Tibial artery (tissue), 4 donors: ENCODE measurements around the gene RAD51B.
A peak's percentile ranks its signal among the peaks of the same experiment; 100 is the strongest.

Source experiments
- DNase-seq, 2 donors: peaks; one replicate each; pipeline ENCODE4 v3.0.0-alpha.2; 2019
- H3K27ac ChIP-seq, 2 donors: fragments of 200-600 bp; sonication (generic) in 1 of 2; 1 replicate in 1 of 2; 2 replicates in 1 of 2; pipeline ENCODE4 v1.5.1; 2018 to 2019; ENCODE audit warnings: mild to moderate bottlenecking in 1 of 2
- H3K27me3 ChIP-seq, 2 donors: fragments of 200-600 bp; sonication (generic) in 1 of 2; one replicate each; pipeline versions ENCODE4 v1.5.1 to v1.6.0; 2016 to 2019
- H3K36me3 ChIP-seq, 3 donors: fragments of 200-600 bp; sonication (generic) in 2 of 3; one replicate each; pipeline ENCODE4 v1.5.1; 2016 to 2019; ENCODE audit warnings: mild to moderate bottlenecking in 2 of 3
- H3K4me1 ChIP-seq, 4 donors: fragments of 200-600 bp; sonication (generic) in 2 of 4; 1 replicate in 3 of 4; 2 replicates in 1 of 4; pipeline ENCODE4 v1.5.1; 2016 to 2019
- H3K4me3 ChIP-seq, 2 donors: fragments of 200-600 bp; sonication (generic) in 1 of 2; 1 replicate in 1 of 2; 2 replicates in 1 of 2; pipeline ENCODE4 v1.5.1; 2018 to 2019; ENCODE audit warnings: mild to moderate bottlenecking in 2 of 2
- H3K9me3 ChIP-seq, 3 donors: fragments of 200-600 bp; sonication (generic) in 1 of 3; one replicate each; pipeline ENCODE4 v1.5.1; 2016 to 2019
- intact Hi-C: fragments of 100-400 bp; cut with DNase I; formaldehyde crosslinking; loops from one replicate; pipeline ENCODE4 v1.15.0; 2023; ENCODE audit warnings: low total_unique reads
- TF ChIP-seq, protein P1 (sequence below), 2 experiments: fragments of 200-600 bp in 1 of 2; fragments of 450-650 bp in 1 of 2; IDR thresholded peaks; one replicate each; pipeline ENCODE4 v1.5.1; 2017 to 2019; ENCODE audit warnings: antibody characterized with exemption in 2 of 2, mild to moderate bottlenecking in 1 of 2, moderate library complexity in 1 of 2

The RAD51B gene

DNA sequence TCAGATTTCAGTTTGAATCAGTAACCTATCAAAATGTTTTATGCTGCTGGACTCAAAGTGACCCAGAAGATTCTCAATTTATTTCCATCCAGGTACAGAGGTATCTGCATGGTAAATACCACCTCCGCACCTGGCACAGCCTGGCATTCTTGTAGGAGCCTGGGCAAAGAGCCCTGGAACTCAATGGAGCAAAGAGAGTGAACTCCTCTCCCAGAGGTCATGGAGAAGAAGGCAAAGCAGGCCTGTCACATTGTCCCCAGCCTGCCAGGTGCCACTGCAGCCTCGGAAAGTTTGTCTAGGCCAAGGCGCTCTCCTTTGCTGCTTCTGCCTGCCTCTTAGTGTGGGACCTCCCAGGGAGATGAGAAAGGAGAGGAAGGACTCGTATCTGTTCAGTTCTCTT lies 653.5 kb downstream of the RAD51B start:
- Histone ChIP-seq H3K4me3 (no peak overlapping the region), H3K27me3 (no peaks in the 10 kb centered on the region), H3K36me3 (no peaks in the 10 kb centered on the region), H3K4me1 (peaks cover 0 to 6% (median 0%) of the 10 kb centered on the region in 4 donors), H3K27ac (no peak overlapping the region), H3K9me3 (no peaks in the 10 kb centered on the region)
- no peak for DNase-seq
- TF ChIP-seq, protein P1, sequence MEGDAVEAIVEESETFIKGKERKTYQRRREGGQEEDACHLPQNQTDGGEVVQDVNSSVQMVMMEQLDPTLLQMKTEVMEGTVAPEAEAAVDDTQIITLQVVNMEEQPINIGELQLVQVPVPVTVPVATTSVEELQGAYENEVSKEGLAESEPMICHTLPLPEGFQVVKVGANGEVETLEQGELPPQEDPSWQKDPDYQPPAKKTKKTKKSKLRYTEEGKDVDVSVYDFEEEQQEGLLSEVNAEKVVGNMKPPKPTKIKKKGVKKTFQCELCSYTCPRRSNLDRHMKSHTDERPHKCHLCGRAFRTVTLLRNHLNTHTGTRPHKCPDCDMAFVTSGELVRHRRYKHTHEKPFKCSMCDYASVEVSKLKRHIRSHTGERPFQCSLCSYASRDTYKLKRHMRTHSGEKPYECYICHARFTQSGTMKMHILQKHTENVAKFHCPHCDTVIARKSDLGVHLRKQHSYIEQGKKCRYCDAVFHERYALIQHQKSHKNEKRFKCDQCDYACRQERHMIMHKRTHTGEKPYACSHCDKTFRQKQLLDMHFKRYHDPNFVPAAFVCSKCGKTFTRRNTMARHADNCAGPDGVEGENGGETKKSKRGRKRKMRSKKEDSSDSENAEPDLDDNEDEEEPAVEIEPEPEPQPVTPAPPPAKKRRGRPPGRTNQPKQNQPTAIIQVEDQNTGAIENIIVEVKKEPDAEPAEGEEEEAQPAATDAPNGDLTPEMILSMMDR (IDR thresholded peaks at IDR 0.05) = no peak
- intact Hi-C loops = no loop called here

DNA sequence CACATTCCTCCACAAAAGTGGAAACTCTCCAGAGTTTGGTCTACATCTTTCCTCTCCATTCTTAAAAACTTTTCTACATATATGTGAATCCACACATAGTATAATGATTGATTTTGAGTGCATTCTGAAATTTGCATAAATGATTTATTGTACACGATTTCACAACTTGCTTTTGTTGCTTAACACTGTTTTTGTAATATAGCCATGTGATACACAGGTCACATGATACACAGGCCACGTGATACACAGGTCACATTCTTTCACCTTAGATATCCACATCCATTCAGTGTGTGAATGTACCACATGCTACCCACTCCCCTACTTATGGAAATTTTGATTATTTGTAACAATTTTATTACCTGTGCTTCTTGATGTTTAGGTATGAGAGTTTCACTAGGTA lies 654.2 kb downstream of the RAD51B start:
- no peaks in the 10 kb centered on the region for H3K27me3 ChIP-seq
- no peak overlapping the region for H3K27ac ChIP-seq
- no peak overlapping the region for H3K4me3 ChIP-seq
- DNase-seq = no peak
- TF ChIP-seq, protein P1 (IDR thresholded peaks at IDR 0.05) = no peak
- H3K36me3 ChIP-seq = no peaks in the 10 kb centered on the region
- no peaks in the 10 kb centered on the region for H3K9me3 ChIP-seq
- intact Hi-C loops = no loop called here
- H3K4me1 ChIP-seq = peaks cover 0 to 6% (median 0%) of the 10 kb centered on the region in 4 donors

DNA sequence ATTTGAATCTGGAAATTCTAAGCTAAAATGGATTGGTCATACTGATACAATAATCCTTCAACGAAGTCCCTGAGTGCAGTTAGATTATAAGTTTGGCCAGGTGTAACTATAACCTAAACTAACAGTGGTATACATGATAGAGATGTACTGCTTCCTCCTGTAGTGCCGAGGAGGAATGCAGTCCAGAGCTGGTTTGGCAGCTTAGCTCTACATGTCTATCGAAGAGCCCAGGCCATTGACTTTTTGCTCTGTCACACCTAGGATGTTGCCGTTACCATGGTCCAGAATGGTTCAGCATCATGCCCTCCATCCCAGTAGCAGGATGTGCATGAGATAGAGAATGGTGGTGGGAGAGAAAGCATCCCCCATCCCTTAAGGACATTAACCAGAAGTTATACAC lies 655.2 kb downstream of the RAD51B start:
- Histone ChIP-seq H3K27me3 (no peaks in the 10 kb centered on the region), H3K36me3 (no peaks in the 10 kb centered on the region), H3K4me3 (no peak overlapping the region), H3K4me1 (peaks cover 0 to 6% (median 0%) of the 10 kb centered on the region in 4 donors), H3K27ac (no peak overlapping the region), H3K9me3 (no peaks in the 10 kb centered on the region)
- no peak for DNase-seq
- TF ChIP-seq, protein P1 (IDR thresholded peaks at IDR 0.05) = no peak
- intact Hi-C loops = no loop called here

- TF ChIP-seq, protein P1 (IDR thresholded peaks at IDR 0.05) = no peak
- H3K27me3 ChIP-seq = no peaks in the 10 kb centered on the region
- H3K4me1 ChIP-seq = peaks cover 0 to 6% (median 0%) of the 10 kb centered on the region in 4 donors
- DNase-seq = no peak
- intact Hi-C loops = no loop called here
- no peak overlapping the region for H3K27ac ChIP-seq
- no peaks in the 10 kb centered on the region for H3K9me3 ChIP-seq
- no peak overlapping the region for H3K4me3 ChIP-seq
- no peaks in the 10 kb centered on the region for H3K36me3 ChIP-seq
These were observed 656.2 kb downstream of the RAD51B start for GRCh38 chr14:68475802-68476201.

GRCh38 chr14:68476212-68477109 lies 656.9 kb downstream of the RAD51B start:
- intact Hi-C loops = no loop called here
- no peaks in the 10 kb centered on the region for H3K9me3 ChIP-seq
- peaks cover 0 to 6% (median 0%) of the 10 kb centered on the region in 4 donors for H3K4me1 ChIP-seq
- H3K27ac ChIP-seq = peak overlapping the region; percentile 46 to 54
- DNase-seq = peak; percentile 86 to 90
- no peaks in the 10 kb centered on the region for H3K27me3 ChIP-seq
- H3K36me3 ChIP-seq = no peaks in the 10 kb centered on the region
- H3K4me3 ChIP-seq = no peak overlapping the region
- TF ChIP-seq, protein P1 (IDR thresholded peaks at IDR 0.05) = no peak
